Activated naive CD8-positive, alpha-beta T cell treated with anti-CD3 and anti-CD28 coated beads for 36 hours (primary cell): ENCODE data around the gene RFFL. TPM values are rescaled to one million over a fixed set of nuclear protein-coding genes. Genes with fewer than 3 reads are reported as not detected.
"Not testable (repeated sequence)": the region's sequence is repeated elsewhere in the genome, so short reads cannot be mapped to it uniquely, and the experiment has no call there.

Experiments
- DNase-seq: peaks from one replicate; pipeline ENCODE4 v3.0.0; 2021
- H3K27ac Mint-ChIP-seq: one replicate; pipeline ENCODE4 v1.8.0; 2022; ENCODE audit warnings: mild to moderate bottlenecking, moderate library complexity, mixed read lengths
- H3K27me3 Mint-ChIP-seq: one replicate; pipeline ENCODE4 v1.8.0; 2022; ENCODE audit warnings: mild to moderate bottlenecking, mixed read lengths
- H3K36me3 Mint-ChIP-seq: one replicate; pipeline ENCODE4 v1.8.0; 2021; ENCODE audit warnings: mild to moderate bottlenecking, mixed read lengths
- H3K4me1 Mint-ChIP-seq: one replicate; pipeline ENCODE4 v1.8.0; 2021; ENCODE audit warnings: mixed read lengths
- H3K4me3 Mint-ChIP-seq: one replicate; pipeline ENCODE4 v1.8.0; 2022; ENCODE audit warnings: mild to moderate bottlenecking, moderate library complexity, mixed read lengths
- H3K9me3 Mint-ChIP-seq: one replicate; pipeline ENCODE4 v1.8.0; 2022; ENCODE audit warnings: mixed read lengths
- total RNA-seq, 2 experiments: library from RNA; stranded (reverse); gene quantifications; one replicate each; pipeline ENCODE4 v1.2.3, GENCODE V29; 2021

The RFFL gene, protein sequence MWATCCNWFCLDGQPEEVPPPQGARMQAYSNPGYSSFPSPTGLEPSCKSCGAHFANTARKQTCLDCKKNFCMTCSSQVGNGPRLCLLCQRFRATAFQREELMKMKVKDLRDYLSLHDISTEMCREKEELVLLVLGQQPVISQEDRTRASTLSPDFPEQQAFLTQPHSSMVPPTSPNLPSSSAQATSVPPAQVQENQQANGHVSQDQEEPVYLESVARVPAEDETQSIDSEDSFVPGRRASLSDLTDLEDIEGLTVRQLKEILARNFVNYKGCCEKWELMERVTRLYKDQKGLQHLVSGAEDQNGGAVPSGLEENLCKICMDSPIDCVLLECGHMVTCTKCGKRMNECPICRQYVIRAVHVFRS
- total RNA-seq, result 10 to 100 TPM in 1 of 2 experiments, 1 to 10 TPM in 1; 9.6 to 10.3 TPM

DNA sequence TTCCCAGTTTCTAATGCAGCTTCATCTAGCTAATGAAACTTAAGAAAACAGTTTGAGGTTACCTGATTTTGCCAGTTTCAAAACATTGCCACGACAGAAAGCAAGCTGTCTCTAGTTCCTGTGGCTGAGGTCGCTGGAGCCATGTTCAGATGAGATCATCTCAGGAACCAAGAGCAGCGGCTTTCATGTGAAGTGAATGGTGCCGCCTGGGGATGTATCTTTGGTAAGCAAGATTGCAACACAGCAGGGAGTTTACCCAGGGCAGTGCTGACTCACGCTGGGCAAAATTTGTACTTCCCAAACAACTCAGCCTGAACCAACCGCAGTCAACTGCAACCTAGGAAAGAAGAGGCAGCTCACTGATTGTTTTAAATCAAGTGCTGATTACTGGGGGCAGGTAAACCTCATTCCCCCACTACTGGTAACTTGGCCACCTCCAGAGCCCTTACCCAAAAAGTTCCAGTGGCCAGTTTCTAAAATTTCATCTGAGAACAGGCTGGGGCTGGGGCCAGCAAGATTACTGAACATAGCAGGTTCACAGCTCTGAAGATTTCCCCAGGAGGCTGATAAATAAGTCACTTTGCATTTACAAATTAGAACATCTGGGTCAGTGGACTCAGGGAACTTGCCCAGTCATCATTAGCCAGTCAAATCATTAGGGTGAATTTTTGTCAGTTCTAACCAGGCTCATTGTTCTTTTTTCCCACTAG, at the start of gene RFFL:
RFFL (minus strand) TSS at position 194 of the 710 bp plus-strand sequence. CDS start 37,154 bp downstream, outside the sequence.
- Mint-ChIP-seq H3K9me3 (no peaks in the 10 kb centered on the region), H3K27me3 (no peaks in the 10 kb centered on the region), H3K36me3 (peaks cover 19% of the 10 kb centered on the region), H3K27ac (peak within 1 kb of the TSS; percentile 84), H3K4me1 (peaks cover 44% of the 10 kb centered on the region), H3K4me3 (peak within 1 kb of the TSS; percentile 40)
- DNase-seq, result peak; percentile 85

DNA sequence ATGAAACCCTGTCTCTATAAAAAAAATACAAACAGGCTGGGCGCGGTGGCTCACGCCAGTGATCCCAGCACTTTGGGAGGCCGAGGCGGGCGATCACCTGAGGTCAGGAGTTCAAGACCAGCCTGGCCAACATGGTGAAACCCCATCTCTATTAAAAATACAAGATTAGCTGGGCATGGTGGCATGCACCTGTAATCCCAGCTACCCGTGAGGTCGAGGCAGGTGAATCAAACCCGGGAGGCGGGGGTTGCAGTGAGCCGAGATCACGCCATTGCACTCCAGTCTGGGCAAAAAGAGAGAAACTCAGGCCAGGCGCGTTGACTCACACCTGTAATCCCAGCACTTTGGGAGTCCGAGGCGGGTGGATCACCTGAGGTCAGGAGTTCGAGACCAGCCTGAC, 47.3 kb upstream of the RFFL start:
- not testable (repeated sequence) for H3K4me3 Mint-ChIP-seq, DNase-seq, H3K9me3 Mint-ChIP-seq, H3K27me3 Mint-ChIP-seq, H3K27ac Mint-ChIP-seq, H3K4me1 Mint-ChIP-seq
- H3K36me3 Mint-ChIP-seq, result peaks cover 18% of the 10 kb centered on the region

DNA sequence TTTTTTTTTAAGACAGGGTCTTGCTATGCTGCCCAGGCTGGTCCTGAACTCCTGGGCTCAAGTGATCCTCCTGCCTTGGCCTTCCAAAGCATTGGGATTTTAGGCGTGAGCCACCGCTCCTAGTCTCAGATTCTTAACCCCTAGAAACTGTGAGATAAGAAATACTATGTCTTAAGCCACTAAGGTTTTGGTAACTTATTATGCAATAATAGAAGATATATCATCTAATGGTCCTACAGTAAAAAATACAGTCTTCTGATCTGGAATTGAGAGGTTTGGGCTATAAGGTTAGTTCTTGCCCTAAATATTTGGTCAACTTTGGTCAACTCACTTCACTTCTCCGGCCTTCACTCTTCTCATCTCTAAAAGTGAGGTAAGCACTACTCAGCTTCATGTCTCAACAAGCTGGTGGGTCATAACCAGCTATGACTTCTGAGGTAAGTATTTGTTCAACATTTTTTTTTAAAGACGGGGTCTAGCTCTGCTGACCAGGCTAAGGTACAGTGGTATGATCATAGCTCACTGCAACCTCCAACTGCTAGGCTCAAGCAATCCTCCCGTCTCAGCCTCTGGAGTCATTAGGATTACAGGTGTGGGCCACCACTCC, 41.4 kb upstream of the RFFL start:
- DNase-seq, result no peak
- no peak overlapping the region for H3K4me3 Mint-ChIP-seq
- no peaks in the 10 kb centered on the region for H3K9me3 Mint-ChIP-seq
- no peaks in the 10 kb centered on the region for H3K4me1 Mint-ChIP-seq
- H3K27ac Mint-ChIP-seq, result no peak overlapping the region
- H3K36me3 Mint-ChIP-seq, result peaks cover 26% of the 10 kb centered on the region
- no peaks in the 10 kb centered on the region for H3K27me3 Mint-ChIP-seq

DNA sequence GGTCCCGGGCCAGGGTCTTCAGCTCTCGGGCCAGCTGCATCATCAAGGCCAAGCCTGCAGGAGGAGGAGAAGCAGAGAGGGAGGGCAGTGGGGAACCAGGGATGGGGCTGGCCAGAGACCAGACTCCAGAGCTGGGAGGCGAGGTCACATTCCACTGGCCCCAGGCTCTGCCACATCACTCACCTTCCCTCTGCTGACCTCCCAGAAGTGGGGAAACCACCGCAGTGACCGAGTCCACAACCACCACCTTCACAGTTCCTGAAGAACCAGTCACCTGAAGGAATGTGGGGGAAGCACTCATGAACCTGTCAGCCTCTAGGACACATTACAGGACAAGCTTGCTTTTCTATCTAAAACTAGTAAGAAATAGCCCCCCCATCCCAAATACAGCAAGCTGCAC, 39.8 kb upstream of the RFFL start:
- H3K27me3 Mint-ChIP-seq, result no peaks in the 10 kb centered on the region
- DNase-seq, result no peak
- H3K9me3 Mint-ChIP-seq, result no peaks in the 10 kb centered on the region
- no peaks in the 10 kb centered on the region for H3K4me1 Mint-ChIP-seq
- no peak overlapping the region for H3K4me3 Mint-ChIP-seq
- H3K27ac Mint-ChIP-seq, result no peak overlapping the region
- peaks cover 23% of the 10 kb centered on the region for H3K36me3 Mint-ChIP-seq

DNA sequence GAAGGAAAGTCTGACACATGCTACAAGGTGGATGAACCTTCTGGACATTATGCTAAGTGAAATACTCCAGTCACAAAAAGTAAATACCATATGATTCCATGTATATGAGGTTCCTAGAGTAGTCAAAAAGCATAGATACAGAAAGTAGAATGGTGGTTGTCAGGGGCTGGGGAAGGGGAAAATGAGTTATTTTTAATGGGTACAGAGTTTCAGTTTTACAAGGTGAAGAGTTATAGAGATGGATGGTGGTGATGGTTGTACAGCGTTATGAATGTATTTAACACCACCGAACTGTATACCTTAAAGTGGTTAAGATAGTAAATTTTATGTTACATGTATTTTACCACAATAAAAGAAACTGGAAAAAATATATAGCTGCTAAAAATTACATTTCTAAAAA, 38.2 kb upstream of the RFFL start:
- Mint-ChIP-seq H3K4me1 (no peaks in the 10 kb centered on the region), H3K9me3 (no peaks in the 10 kb centered on the region), H3K4me3 (no peak overlapping the region), H3K36me3 (peaks cover 20% of the 10 kb centered on the region), H3K27me3 (no peaks in the 10 kb centered on the region), H3K27ac (peak overlapping the region; percentile 5)
- DNase-seq, result no peak

DNA sequence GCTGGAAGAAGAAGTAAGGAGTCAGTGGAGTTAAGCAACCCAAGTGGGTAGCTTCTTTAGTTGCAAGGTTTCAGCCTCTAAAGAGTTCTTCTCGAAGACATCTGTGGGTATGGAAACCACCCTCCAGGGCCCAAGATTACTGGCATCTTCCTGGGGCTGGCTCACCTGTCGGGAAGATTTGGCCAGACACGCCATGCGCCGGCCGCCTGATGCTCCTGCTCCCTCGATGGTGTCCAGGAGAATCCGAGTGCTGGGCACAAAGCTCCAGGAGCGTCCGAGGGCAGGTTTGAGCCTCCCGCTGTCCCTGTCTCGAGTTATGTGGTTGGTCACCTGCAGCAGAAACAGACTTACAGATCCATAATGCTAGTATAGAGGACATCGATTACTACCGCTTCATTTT, 37.5 kb upstream of the RFFL start:
- H3K27me3 Mint-ChIP-seq, result no peaks in the 10 kb centered on the region
- DNase-seq, result no peak
- H3K4me3 Mint-ChIP-seq, result no peak overlapping the region
- H3K9me3 Mint-ChIP-seq, result no peaks in the 10 kb centered on the region
- peaks cover 13% of the 10 kb centered on the region for H3K36me3 Mint-ChIP-seq
- H3K27ac Mint-ChIP-seq, result no peak overlapping the region
- H3K4me1 Mint-ChIP-seq, result no peaks in the 10 kb centered on the region

DNA sequence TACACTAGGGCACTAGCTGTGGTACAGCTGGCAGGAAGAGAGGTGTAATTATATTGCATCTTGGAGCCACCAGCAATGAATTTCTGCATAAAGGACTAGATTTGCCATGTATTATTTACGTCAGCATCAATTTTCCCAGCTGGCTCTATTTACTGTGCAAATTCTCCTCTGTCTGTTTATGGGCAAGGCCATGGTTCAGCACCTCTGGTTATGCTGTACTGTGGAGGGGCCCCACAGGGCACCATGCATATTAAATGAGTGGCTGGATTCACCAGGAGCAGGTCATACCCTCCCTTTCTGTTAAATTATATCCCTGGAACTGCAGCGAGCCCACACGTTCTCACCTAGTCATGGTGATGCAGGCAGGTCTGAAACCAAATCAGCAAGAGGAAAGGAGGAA, 36.4 kb upstream of the RFFL start:
- H3K9me3 Mint-ChIP-seq, result no peaks in the 10 kb centered on the region
- H3K36me3 Mint-ChIP-seq, result peaks cover 8% of the 10 kb centered on the region
- no peak overlapping the region for H3K27ac Mint-ChIP-seq
- no peak for DNase-seq
- no peaks in the 10 kb centered on the region for H3K4me1 Mint-ChIP-seq
- no peaks in the 10 kb centered on the region for H3K27me3 Mint-ChIP-seq
- H3K4me3 Mint-ChIP-seq, result no peak overlapping the region

DNA sequence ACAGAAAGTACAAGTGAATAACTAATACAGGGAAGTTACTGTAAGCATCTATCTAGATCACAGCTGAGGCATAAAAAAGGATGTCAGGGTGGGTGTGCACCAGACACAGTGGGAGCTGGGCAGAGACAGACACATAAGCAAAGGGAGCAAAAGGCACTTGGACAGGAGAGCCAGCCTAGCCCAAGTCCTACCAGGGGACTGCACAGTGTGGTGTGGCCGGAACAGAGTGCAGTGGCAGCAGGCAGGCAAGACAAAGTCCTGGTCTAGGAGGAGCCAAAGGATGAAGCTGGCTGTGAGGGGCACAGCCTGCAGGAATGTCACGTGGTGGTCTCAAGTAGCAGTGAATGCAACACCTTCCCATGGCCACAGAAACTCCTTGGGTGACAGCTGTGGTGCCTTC, 34.3 kb upstream of the RFFL start:
- H3K36me3 Mint-ChIP-seq, result peaks cover 4% of the 10 kb centered on the region
- no peak for DNase-seq
- no peak overlapping the region for H3K27ac Mint-ChIP-seq
- no peaks in the 10 kb centered on the region for H3K4me1 Mint-ChIP-seq
- no peaks in the 10 kb centered on the region for H3K27me3 Mint-ChIP-seq
- H3K9me3 Mint-ChIP-seq, result no peaks in the 10 kb centered on the region
- H3K4me3 Mint-ChIP-seq, result no peak overlapping the region

DNA sequence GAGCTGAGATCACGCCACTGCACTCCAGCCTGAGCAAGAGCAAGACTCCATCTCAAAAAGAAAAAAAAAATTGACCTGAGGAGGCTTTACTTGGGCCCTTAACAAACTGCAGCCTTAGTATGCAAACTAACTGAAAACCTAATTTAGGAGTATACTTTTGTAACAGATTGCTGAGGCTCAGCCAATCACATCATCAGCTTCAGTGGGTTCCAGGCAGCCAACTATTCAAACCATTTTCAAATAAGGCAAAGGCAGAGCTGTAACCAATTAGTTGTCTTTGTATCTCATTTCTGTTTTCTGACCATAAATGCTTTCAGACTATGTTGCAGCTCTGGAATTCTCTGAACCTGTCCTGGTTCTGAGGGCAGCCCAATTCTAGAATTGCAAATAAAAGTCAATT, 32.2 kb upstream of the RFFL start:
- Mint-ChIP-seq H3K4me3 (no peak overlapping the region), H3K27me3 (no peaks in the 10 kb centered on the region), H3K27ac (no peak overlapping the region), H3K4me1 (peaks cover 3% of the 10 kb centered on the region), H3K9me3 (no peaks in the 10 kb centered on the region), H3K36me3 (peaks cover 1% of the 10 kb centered on the region)
- DNase-seq, result no peak

DNA sequence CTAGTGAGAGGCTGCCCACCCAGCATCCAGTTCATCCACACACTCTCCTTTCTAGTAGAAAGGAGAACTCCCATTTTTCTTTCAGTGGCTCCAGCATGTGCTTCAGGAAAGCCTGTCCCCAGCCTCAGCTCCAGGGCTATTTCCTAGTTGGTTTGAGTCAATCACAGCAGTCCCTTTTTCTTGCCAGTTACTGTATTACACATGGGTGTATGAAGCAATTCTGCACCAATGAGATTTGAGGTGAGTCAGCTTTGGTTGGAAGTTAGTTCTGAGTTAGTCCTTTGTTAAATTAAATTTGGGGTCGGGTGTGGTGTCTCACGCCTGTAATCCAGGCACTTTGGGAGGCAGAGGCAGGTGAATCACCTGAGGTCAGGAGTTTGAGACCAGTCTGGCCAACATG, 31.4 kb upstream of the RFFL start:
- H3K9me3 Mint-ChIP-seq, result no peaks in the 10 kb centered on the region

DNA sequence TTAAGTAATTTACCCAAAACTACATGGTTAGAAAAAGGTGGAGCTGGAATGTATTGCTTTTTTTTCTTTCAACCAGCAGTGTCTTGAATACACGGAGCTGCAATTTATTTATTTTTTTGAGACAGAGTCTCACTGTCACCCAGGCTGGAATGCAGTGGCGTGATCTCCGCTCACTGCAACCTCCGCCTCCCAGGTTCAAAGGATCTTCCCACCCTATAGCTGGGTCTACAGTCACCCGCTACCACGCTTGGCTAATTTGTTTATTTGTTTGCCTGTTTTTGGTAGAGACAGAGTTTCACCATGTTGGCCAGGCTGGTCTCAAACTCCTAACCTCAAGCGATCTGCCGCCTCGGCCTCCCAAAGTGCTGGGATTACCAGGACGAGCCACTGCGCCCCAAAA, 27.2 kb upstream of the RFFL start:
- not testable (repeated sequence) for DNase-seq, H3K9me3 Mint-ChIP-seq, H3K4me3 Mint-ChIP-seq, H3K36me3 Mint-ChIP-seq, H3K27me3 Mint-ChIP-seq, H3K27ac Mint-ChIP-seq
- peaks cover 40% of the 10 kb centered on the region for H3K4me1 Mint-ChIP-seq

More for the DNA sequence above, 31.4 kb upstream of the RFFL start:
- no peak for DNase-seq
- no peak overlapping the region for H3K4me3 Mint-ChIP-seq
- H3K27me3 Mint-ChIP-seq, result no peaks in the 10 kb centered on the region
- H3K27ac Mint-ChIP-seq, result no peak overlapping the region
- peaks cover 9% of the 10 kb centered on the region for H3K4me1 Mint-ChIP-seq
- H3K36me3 Mint-ChIP-seq, result no peaks in the 10 kb centered on the region

DNA sequence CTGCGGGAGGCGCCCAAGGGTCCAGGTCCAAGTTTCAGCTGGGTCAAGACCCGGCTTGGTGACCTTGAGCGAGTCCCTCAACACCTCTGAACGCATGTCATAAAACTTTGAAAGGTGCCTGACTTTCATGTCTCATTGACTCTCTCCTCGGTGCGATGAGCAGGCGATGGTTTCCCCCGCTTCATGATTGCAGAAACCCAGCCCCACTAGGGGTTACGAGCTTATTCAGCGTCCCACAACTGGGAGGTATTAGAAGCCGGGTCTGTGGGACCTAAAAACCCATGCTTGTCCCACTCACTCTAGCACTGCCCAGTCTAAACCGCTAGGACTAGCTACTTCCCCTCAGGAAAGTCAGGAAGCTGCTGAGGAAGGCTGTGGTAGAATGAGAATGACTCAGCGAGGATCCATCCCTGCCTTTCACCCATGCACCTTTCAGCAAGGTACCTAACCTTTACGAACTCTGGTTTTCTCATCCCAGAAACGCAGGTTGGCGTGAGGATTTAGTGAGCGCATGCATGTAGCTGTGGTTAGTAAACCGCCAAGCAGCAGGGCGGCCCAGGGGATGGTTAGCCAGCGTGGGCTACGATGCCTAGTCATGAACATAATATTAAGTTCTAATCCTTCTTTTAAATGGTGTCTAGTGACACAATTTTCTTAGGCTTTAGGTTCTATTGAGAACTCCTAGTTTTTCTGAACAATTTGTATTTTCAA, 26.2 kb upstream of the RFFL start:
- Mint-ChIP-seq H3K4me3 (peak overlapping the region; percentile 83), H3K4me1 (peaks cover 48% of the 10 kb centered on the region), H3K27ac (peak overlapping the region; percentile 96), H3K9me3 (no peaks in the 10 kb centered on the region), H3K27me3 (no peaks in the 10 kb centered on the region), H3K36me3 (peaks cover 2% of the 10 kb centered on the region)
- DNase-seq, result peak; percentile 36

DNA sequence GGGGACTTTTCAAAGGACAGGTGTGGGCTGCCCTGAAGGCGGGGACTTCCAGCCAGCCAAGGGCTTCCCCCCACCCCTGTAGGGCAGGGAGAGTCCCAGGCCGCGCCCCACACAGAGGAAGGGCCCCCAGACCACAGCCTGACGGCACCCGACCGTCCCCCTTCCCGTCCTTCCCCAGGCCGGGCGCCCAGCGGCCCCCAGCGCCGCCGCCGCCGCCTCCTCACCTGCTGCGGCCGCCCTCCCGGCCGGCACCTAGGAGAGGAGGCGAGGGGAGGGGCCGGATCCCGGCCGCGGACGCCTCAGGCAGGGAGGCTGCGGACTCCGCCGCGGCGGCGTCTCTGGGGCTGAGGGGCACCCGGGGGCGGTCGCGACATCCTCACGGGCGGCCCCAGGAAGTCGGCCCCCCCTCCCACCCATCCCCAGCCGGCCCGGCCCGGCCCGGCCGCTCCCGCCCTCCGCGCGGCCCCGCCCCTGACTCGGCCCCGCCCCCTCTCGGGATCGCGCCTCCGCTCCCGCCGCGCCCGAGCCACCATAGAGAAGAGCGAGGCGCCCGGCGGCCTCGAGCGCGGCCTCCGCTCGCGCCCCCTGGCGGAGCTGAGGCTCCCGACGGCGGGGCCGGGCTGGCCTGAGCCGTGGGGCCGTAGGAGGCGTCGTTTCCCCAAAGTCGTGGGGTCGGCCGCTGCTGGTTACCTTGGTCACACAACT, 25.5 kb upstream of the RFFL start:
- Mint-ChIP-seq H3K4me1 (peaks cover 51% of the 10 kb centered on the region), H3K9me3 (no peaks in the 10 kb centered on the region), H3K36me3 (peaks cover 2% of the 10 kb centered on the region), H3K27me3 (no peaks in the 10 kb centered on the region), H3K4me3 (peak overlapping the region; percentile 84), H3K27ac (peak overlapping the region; percentile 96)
- peak; percentile 93 for DNase-seq

DNA sequence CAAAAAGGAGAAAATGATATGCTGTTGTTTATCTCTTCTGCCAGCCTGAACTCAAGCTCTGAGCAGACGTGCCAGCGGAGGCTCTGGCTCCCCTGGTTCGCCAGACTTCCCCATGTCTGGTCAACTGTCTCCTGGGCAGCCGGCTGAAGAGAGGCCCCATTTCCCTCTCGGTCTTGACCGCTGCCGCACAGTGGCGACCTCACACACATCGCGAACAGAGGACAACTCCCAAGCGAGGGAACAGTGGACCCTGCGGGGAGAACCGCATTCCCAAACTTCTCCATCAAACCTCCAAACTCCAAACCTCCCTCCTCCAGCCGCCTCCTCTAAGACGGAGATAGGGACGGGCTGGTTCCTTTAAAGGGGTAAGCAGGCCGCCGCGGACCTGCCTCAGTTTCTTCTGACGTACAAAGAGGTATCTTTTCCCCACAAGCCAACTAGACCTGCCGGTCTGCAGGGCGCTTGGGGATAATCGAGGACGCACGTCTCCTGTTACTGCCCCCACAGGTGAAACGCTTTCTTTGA, 24.9 kb upstream of the RFFL start:
- peaks cover 51% of the 10 kb centered on the region for H3K4me1 Mint-ChIP-seq
- H3K4me3 Mint-ChIP-seq, result peak overlapping the region; percentile 84
- H3K36me3 Mint-ChIP-seq, result peaks cover 2% of the 10 kb centered on the region
- peak overlapping the region; percentile 89 for H3K27ac Mint-ChIP-seq
- DNase-seq, result peak; percentile 18
- H3K9me3 Mint-ChIP-seq, result no peaks in the 10 kb centered on the region
- H3K27me3 Mint-ChIP-seq, result no peaks in the 10 kb centered on the region
